GM23248 (cell line): ENCODE data around the gene SLC4A11.

ENCODE experiments used
- EZH2 ChIP-seq: fragments of 200-600 bp; sonication (generic); IDR thresholded peaks from 2 replicates; pipeline ENCODE4 v1.6.1; 2018; ENCODE audit warnings: antibody characterized with exemption, mild to moderate bottlenecking; ENCODE audit not compliant: insufficient read depth, poor library complexity, severe bottlenecking
- EZH2phosphoT487 ChIP-seq: fragments of 200-600 bp; sonication (generic); IDR thresholded peaks from 2 replicates; pipeline ENCODE4 v1.6.1; 2018; ENCODE audit warnings: antibody characterized with exemption, moderate library complexity, mild to moderate bottlenecking, low read depth; ENCODE audit not compliant: insufficient read depth

GRCh38 chr20:3210346-3210745 is 28.6 kb downstream of the SLC4A11 start:
- TF ChIP-seq EZH2, result no peak
- no peak for TF ChIP-seq EZH2phosphoT487
